GM12891 (cell line): ENCODE results near the gene HMG20A.
A peak's percentile ranks its signal among the peaks of the same experiment; 100 is the strongest.

ENCODE experiments used
- DNase-seq: peaks from one replicate; pipeline ENCODE4 v3.0.0; 2011; ENCODE audit warnings: low spot score; ENCODE audit not compliant: insufficient read length
- FAIRE-seq: peaks from 2 replicates; lab custom pipeline; 2011; peaks lifted over from hg19 to GRCh38; lab: Jason Lieb, UNC
- PAX5 ChIP-seq: IDR thresholded peaks from 2 replicates; pipeline ENCODE4 v1.6.1; 2011; ENCODE audit warnings: low read length, moderate library complexity, mild to moderate bottlenecking; ENCODE audit not compliant: insufficient read depth, severe bottlenecking
- POLR2A ChIP-seq: IDR thresholded peaks from 2 replicates; pipeline ENCODE4 v1.6.1; 2011; ENCODE audit warnings: low read depth, low read length, control low read depth
- POLR2AphosphoS5 ChIP-seq: IDR thresholded peaks from 2 replicates; pipeline ENCODE4 v1.6.1; 2011; ENCODE audit warnings: low read depth, low read length, control low read depth
- POU2F2 ChIP-seq: IDR thresholded peaks from 2 replicates; pipeline ENCODE4 v1.6.1; 2011; ENCODE audit warnings: low read depth, mild to moderate bottlenecking, control low read depth, low read length, moderate library complexity
- SPI1 ChIP-seq: IDR thresholded peaks from 2 replicates; pipeline ENCODE4 v1.6.1; 2011; ENCODE audit warnings: low read depth, low read length, control low read depth
- TAF1 ChIP-seq: IDR thresholded peaks from 2 replicates; pipeline ENCODE4 v1.6.1; 2011; ENCODE audit warnings: low read depth, low read length, control low read depth

The HMG20A gene

GRCh38 chr15:77487469-77487842, 66.8 kb downstream of the HMG20A start:
- FAIRE-seq = no peak
- no peak for DNase-seq
- no peak for TF ChIP-seq POLR2A
- no peak for TF ChIP-seq SPI1
- no peak for TF ChIP-seq POLR2AphosphoS5
- TF ChIP-seq PAX5 = no peak
- no peak for TF ChIP-seq TAF1

- FAIRE-seq (no peak), DNase-seq (no peak)
- TF ChIP-seq POLR2AphosphoS5 (no peak), PAX5 (no peak), POLR2A (no peak), TAF1 (no peak), SPI1 (no peak), POU2F2 (no peak)
Observed at GRCh38 chr15:77487888-77488287, 67.2 kb downstream of the HMG20A start.

- FAIRE-seq (no peak), DNase-seq (no peak)
- TF ChIP-seq POLR2AphosphoS5 (no peak), POLR2A (no peak), SPI1 (no peak), POU2F2 (no peak), TAF1 (no peak), PAX5 (no peak)
Observed at GRCh38 chr15:77489647-77490046, 69.0 kb downstream of the HMG20A start.

DNA sequence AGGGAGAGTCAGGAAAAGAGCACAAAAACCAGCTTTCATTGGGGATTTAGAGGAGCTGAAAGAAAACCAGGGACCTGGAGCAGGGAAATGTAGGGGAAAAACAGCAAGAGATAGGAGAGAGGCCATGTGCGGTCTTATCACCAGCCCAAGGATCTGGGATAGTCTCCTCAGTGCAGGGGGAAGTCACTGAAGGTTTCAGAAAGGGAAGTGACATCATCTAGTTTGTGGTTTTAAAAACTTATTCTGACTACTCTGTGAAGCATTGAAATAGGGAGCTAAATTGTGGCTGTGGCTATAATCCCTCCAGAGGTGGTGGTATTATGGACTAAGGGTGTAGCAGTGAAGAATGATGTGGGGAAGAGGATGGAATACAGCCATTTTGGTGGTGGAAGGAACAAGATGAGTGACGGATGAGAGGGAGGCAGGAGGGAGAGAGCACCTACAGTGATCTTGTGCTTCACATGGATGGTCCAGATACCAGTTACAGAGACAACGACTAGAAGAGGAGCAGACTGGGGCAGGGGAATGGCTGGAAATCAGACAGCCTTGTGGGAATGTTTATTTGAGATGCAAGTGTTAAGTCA, 72.7 kb downstream of the HMG20A start:
- no peak for DNase-seq
- FAIRE-seq = peak; percentile 72
- TF ChIP-seq POLR2A (no peak), SPI1 (peak; percentile 88)

DNA sequence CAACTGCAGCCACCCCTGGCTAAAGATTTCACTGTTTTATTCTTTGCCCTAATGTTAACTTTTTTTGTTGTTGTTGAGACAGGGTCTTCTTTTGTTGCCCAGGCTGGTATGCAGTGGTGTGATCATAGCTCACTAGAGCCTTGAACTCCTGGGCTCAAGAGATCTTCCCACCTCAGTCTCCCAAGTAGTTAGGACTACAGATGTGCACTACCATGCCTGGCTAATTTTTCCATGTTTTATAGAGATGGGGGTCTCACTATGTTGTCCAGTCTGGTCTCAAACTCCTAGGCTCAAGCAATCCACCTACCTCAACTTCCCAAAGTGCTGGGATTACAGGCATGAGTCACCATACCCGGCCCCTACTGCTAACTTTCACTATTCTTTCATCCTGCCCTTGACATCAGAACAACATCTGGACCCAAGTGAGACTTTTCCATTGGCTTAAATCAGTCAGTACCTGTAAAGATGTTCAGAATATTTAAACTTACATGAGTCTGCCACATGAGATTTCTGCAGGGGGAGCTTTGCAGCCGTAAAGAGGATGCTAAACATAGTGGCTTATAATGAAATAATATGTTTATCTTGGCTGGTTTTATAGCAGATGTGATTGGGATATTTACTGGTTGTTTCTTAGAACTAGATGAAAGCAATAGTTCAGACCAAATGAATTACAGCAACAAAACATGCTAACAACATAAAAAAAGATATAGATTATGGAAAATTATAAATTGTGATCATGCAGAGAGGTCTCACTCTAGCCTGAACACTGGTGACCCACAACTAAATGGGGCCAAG, 73.6 kb downstream of the HMG20A start:
- no peak for FAIRE-seq
- DNase-seq = no peak

DNA sequence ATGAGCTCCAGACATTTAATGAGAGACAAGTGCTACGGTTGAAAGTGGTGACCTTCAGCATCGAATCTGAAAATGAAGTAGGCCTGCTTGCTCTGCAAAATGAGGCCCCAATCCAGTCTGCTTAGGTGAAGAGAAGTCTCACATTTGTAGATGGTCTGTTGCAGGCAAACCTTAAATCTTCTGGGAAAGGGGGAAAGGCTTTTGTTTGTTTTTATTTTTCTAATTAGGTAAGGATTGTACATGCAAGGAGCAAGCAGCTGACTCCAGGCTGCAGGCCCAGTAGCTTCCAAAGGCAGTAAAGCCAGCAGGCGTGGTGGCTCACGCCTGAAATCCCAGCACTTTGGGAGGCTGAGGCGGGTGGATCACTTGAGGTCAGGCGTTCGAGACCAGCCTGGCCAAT, 74.3 kb downstream of the HMG20A start:
- DNase-seq (no peak), FAIRE-seq (no peak)
- TF ChIP-seq POLR2A (no peak), POLR2AphosphoS5 (no peak), SPI1 (no peak), POU2F2 (no peak), TAF1 (no peak), PAX5 (no peak)

More for the DNA sequence above, 73.6 kb downstream of the HMG20A start:
- TF ChIP-seq POLR2A (no peak), POLR2AphosphoS5 (no peak), PAX5 (no peak), SPI1 (no peak), POU2F2 (no peak)

DNA sequence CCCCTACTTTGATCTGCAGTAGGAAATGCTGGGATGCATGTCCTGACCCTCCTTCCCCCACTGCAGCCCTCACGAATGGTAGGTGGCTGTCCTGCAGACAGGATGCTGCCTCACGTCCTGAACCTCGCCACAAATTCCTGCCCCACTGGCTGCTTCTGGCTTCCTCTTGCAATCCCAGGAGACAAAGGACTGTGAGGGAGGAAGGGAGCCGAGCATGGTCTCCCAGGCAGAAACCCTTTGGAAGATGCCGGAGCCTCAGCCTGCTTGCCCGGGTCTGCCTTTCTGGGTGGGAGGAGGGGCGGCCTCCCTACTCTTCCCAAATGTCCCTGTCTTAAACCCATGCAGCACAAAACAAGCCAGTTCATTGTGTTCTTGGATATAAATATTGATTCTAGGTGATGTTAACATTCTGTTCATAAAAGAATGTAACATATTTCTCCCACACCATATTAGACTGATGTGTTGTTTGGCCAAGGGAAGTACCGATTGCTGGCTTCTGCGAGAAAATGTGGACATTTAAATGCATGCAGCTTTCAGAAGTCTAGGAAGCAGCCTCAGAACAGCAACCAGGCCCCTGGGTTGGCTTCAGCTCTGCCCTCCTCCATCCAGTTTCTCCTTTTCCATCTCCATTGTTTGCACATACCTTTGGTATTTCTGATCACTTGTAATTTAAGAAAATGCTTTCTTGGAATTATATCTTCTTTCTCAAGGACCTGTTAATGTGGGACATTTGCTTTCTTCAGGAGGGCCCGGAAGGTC, 75.3 kb downstream of the HMG20A start:
- no peak for TF ChIP-seq TAF1
- no peak for TF ChIP-seq POLR2A
- TF ChIP-seq PAX5 = no peak
- TF ChIP-seq SPI1 = no peak
- no peak for TF ChIP-seq POLR2AphosphoS5
- TF ChIP-seq POU2F2 = no peak
- DNase-seq (no peak), FAIRE-seq (no peak)

GRCh38 chr15:77496715-77497109, 76.0 kb downstream of the HMG20A start:
- DNase-seq (peak; percentile 53), FAIRE-seq (peak; percentile 83)
- no peak for TF ChIP-seq SPI1
- peak; percentile 29; the same call in 1 of the 2 replicates for TF ChIP-seq POU2F2
- no peak for TF ChIP-seq POLR2AphosphoS5
- no peak for TF ChIP-seq TAF1
- TF ChIP-seq PAX5 = no peak
- TF ChIP-seq POLR2A = no peak

DNA sequence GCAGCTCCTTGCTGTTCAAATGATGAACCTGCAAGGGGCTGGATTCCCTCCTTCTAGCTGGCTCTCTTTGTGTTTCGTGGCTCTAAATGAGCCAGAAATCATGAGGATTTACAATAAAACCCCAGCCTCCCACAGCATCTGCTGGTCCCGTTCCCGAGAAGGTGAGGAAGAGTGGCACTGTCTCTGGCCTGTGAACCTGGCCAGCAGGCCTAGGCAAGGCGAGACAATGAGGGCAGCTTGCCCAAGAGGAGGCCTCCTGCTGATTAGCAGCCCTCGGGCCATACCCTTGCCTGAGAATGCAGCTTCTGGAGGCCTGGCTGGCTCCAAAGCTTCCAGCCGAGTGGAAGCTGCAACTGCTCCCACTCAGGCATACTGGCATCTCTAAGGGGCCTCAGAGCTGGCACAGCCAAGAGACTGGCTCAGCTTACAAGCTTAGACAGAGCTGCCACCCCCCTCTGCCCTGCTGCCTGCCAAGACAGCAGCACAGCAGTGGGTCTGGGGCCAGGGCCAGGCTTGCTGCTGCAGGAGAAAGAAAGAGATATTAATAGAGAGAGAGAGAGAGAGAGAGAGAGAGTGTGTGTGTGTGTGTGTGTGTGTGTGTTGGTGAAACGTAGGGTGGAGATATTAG, 76.5 kb downstream of the HMG20A start:
- FAIRE-seq (peak; percentile 41), DNase-seq (no peak)
- no peak for TF ChIP-seq POLR2AphosphoS5
- no peak for TF ChIP-seq TAF1
